GM18498 (cell line): ENCODE measurements around the gene GNB1L.

Experiments
- ATAC-seq: cut with Tn5 transposase; IDR thresholded peaks from one replicate; pipeline ENCODE4 v1.9.1; 2021; ENCODE audit warnings: mild to moderate bottlenecking, moderate library complexity; ENCODE audit not compliant: unreplicated experiment

The GNB1L gene

GRCh38 chr22:19755145-19755710 lies 99.4 kb downstream of the GNB1L start:
- no peak for ATAC-seq

DNA sequence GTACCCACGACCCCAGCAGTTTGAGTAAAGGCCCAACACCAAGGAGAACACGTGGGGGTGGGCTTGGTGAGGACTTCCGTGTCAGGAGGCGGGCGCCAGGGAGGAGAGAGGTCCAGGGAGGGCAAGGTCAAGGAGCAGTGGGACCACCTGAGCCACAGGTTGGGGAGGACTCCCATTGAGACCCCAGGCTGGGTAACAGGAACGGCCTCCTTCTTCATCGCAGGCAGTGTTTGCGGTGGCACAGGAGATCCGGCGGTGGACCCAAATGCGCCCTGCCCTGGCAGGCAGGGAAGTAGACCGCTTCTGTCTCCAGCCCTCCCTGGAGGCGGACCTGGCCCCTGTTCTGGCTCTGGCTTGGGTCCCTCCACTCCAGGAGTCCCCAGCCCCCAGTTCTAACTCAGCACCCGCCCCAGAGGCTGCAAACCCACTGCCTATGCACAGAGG lies 100.0 kb downstream of the GNB1L start:
- no peak for ATAC-seq

GRCh38 chr22:19753996-19754700 lies 100.5 kb downstream of the GNB1L start:
- ATAC-seq: no peak

- ATAC-seq: no peak
These were observed 101.4 kb downstream of the GNB1L start for GRCh38 chr22:19753090-19753842.

DNA sequence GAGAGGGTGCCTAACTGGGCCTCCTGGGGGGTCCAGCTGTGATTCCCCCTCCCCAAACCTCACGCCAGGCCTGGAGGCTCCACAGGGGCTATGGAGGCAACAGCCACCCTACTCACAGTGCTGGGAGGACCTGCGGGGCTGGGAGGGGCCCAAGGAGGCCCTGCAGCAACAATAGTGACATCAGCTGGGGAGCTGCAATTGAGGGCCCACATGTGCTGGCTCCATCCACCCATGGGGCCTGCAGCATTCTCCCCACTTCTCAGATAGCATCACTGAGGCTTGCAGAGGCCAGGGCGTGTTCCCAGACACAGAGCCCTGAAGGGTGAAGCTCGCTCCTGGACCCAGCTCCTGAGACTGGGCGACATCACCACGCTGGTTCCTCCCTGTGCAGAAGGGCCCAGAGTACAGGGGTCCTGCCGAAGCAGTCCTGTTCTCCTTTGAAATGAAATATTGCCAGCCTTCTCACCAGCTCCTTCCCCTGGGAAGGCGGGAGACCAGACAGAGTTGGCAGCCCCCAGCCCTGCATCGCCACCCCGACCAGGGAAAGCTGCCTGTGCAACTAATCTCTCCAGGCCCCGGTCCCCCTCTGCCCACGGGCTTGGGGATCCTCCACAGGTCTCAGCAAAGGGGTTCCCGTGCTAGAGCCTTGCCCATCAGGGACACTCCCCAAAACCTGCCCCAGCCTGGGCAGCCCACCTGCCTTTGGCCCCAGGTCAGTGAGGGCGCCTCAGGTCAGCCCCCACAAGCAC lies 103.0 kb downstream of the GNB1L start:
- no peak for ATAC-seq

- ATAC-seq: no peak
These were observed 103.9 kb downstream of the GNB1L start for GRCh38 chr22:19750507-19751490.

GRCh38 chr22:19749876-19750275 lies 104.8 kb downstream of the GNB1L start:
- ATAC-seq: no peak

GRCh38 chr22:19748991-19749664 lies 105.5 kb downstream of the GNB1L start:
- ATAC-seq: no peak

DNA sequence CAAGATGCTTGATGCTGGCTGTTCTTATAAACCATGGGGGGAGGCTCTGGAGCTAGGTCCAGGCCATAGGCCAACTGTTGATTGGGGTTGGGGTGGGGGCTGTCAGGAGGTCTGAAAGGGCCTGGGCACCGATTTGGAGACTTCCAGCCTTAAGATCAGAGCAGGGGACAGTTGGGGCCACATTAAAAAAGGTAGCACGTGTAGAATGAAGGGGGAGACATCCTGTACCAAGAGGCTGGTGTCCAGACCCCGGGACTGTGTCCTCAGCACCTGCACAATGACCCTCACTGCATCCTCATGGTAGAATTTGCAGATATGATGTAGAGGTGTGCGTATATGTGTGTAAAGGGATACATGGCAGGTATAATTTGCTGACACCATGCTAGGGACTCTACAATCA lies 106.5 kb downstream of the GNB1L start:
- ATAC-seq: no peak

DNA sequence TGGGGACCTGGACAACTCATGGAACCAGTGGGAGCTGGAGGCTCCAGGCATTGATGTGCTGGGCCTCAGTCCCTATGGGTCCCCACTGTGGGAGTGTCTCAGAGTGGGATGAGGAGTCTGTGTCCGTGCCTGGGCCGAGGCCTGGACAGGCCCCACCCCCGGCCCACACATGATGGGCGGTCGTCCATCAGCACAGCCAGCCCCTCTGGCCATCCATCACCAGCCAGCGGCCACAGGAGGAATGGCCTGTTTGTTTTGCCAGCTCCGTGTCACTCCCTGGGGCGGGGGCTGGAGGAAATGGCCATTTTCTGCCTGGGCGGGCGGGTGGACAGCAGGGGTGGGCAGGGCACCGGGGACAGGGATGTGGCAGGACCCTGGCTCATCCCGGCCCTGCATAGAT lies 107.1 kb downstream of the GNB1L start:
- ATAC-seq: no peak

DNA sequence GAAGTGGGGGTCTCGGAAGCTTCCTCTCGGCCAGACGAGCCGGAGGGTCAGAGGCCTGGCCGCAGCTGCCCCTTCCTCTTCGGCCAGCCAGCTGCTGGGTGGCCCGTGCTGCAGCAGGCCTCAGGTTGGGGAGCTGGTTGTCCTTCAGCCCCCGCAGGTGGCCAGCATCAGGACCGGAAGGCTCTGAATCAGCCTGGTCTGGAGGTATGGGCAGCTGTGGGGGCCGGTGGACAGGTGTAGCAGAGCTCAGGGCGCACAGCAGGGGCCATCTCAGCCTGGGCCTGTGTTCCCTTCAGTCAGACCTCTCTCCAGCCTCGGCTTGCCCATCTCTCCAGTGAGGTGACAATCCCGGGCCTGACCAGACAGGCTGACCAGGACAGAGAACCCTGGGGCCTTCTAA lies 107.9 kb downstream of the GNB1L start:
- no peak for ATAC-seq

- ATAC-seq: no peak
These were observed 109.2 kb downstream of the GNB1L start for GRCh38 chr22:19745155-19746101.

- no peak for ATAC-seq
These were observed 110.2 kb downstream of the GNB1L start for GRCh38 chr22:19744350-19745006.

GRCh38 chr22:19743651-19744050 lies 111.0 kb downstream of the GNB1L start:
- ATAC-seq: no peak

DNA sequence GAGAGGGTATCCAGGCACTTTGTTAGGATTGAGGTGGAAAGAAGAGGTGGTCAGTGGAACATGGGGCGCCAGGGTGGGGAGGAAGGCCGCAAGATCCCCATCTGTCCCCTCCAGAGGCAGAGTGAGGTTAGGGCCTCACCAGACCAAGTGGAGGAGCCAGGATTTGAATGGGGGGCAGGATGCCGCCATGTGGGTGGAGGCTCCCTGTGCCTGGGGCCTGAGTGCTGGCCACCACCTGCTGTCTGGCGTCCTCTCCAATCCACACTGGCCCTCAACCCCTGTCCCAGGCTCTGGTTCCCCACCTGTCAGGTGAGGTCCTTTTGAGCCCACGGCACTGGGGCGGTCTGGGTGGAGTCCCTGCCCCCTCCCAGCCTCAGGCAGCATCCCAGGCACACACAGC lies 111.6 kb downstream of the GNB1L start:
- no peak for ATAC-seq

- no peak for ATAC-seq
These were observed 112.3 kb downstream of the GNB1L start for GRCh38 chr22:19742160-19743066.

DNA sequence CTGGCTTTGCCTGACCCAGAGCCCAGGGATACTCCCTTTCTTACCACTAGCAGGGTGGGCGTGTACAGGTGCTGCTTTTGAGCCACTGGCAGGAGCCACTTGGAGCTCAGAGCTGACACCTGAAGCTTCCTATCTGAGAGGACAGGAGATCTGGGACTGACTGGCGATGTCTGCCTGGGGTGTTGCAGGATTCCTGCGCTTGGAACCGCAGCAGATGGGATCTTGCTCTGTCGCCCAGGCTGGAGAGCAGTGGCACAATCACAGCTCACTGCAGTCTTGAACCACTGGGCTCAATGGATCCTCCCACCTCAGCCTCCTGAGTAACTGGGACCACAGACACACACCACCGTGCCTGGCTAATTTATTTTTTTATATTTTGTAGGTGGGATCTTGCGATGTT lies 113.6 kb downstream of the GNB1L start:
- no peak for ATAC-seq
